Head of caudate nucleus (tissue), 42 donors: ENCODE data around the gene ZMYND19.
"Not testable (repeated sequence)": the region's sequence is repeated elsewhere in the genome, so short reads cannot be mapped to it uniquely, and the experiment has no call there.

Experiments used
- DNase-seq, 42 donors: peaks; one replicate each; pipeline versions ENCODE4 v3.0.0 to v3.0.0-alpha.2; 2020 to 2021; ENCODE audit warnings: mixed read lengths in 7 of 42
- intact Hi-C: fragments of 100-400 bp; cut with DNase I; formaldehyde crosslinking; loops from one replicate; pipeline ENCODE4 v1.15.0; 2022

ZMYND19 gene

GRCh38 chr9:137590469-137591383 lies at the start of gene ZMYND19:
Gene ZMYND19, minus strand, starts transcription at chr9:137590512. Its CDS starts 249 bp downstream, at chr9:137590263.
- DNase-seq, result peak in 41 of 42 donors; percentile 51 to 91 (median 84)
- intact Hi-C loops, result loop anchor here (5.0 kb wide), 1 partner anchor 38 kb away; the partner anchor contains the start of genes MRPL41 and PNPLA7

- intact Hi-C loops, result no loop called here
- no peak for DNase-seq
Measured at GRCh38 chr9:137639303-137640051, 49.2 kb upstream of the ZMYND19 start.

GRCh38 chr9:137638680-137639079 lies 48.4 kb upstream of the ZMYND19 start:
- DNase-seq, result no peak
- intact Hi-C loops, result no loop called here

GRCh38 chr9:137634016-137634415 lies 43.7 kb upstream of the ZMYND19 start:
- intact Hi-C loops, result no loop called here
- no peak for DNase-seq

GRCh38 chr9:137632230-137633161 lies 42.2 kb upstream of the ZMYND19 start:
- intact Hi-C loops, result no loop called here
- peak in 12 of 42 donors; percentile 29 to 72 (median 50) for DNase-seq

GRCh38 chr9:137631345-137632229 lies 41.3 kb upstream of the ZMYND19 start:
- intact Hi-C loops, result no loop called here
- DNase-seq, result no peak

GRCh38 chr9:137630679-137631078 lies 40.4 kb upstream of the ZMYND19 start:
- DNase-seq, result no peak
- intact Hi-C loops, result no loop called here

GRCh38 chr9:137630126-137630525 lies 39.8 kb upstream of the ZMYND19 start:
- no peak for DNase-seq
- intact Hi-C loops, result no loop called here

GRCh38 chr9:137627406-137627805 lies 37.1 kb upstream of the ZMYND19 start:
- intact Hi-C loops, DNase-seq: not testable (repeated sequence)

- intact Hi-C loops, result no loop called here
- DNase-seq, result no peak
Measured at GRCh38 chr9:137626464-137626863, 36.2 kb upstream of the ZMYND19 start.

GRCh38 chr9:137622211-137622610 lies 31.9 kb upstream of the ZMYND19 start:
- intact Hi-C loops, result not testable (repeated sequence)

GRCh38 chr9:137621131-137621757 lies 30.9 kb upstream of the ZMYND19 start:
- intact Hi-C loops, result no loop called here
- no peak for DNase-seq

More at GRCh38 chr9:137622211-137622610, 31.9 kb upstream of the ZMYND19 start:
- DNase-seq, result not testable (repeated sequence)

- DNase-seq, result no peak
- intact Hi-C loops, result no loop called here
Measured at GRCh38 chr9:137620581-137620980, 30.3 kb upstream of the ZMYND19 start.

- intact Hi-C loops, result no loop called here
- DNase-seq, result no peak
Measured at GRCh38 chr9:137620048-137620405, 29.7 kb upstream of the ZMYND19 start.

- intact Hi-C loops, result loop anchor here (5.0 kb wide), 1 partner anchor 42 kb away; the partner anchor contains the start of gene DPH7
- DNase-seq, result peak in 11 of 42 donors; percentile 11 to 59 (median 42)
Measured at GRCh38 chr9:137619240-137620047, 29.1 kb upstream of the ZMYND19 start.
